ENCODE results near the gene MED8. TPM values are rescaled to one million over a fixed set of nuclear protein-coding genes. Genes with fewer than 3 reads are reported as not detected.

Gene MED8, protein sequence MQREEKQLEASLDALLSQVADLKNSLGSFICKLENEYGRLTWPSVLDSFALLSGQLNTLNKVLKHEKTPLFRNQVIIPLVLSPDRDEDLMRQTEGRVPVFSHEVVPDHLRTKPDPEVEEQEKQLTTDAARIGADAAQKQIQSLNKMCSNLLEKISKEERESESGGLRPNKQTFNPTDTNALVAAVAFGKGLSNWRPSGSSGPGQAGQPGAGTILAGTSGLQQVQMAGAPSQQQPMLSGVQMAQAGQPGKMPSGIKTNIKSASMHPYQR
- polyA plus RNA-seq (2011; rRNA removed): 50.8 and 52.0 TPM in 2 replicates
- 22.4 and 23.6 TPM in 2 replicates for polyA minus RNA-seq (2011; rRNA and poly(A)+ RNA removed)

DNA sequence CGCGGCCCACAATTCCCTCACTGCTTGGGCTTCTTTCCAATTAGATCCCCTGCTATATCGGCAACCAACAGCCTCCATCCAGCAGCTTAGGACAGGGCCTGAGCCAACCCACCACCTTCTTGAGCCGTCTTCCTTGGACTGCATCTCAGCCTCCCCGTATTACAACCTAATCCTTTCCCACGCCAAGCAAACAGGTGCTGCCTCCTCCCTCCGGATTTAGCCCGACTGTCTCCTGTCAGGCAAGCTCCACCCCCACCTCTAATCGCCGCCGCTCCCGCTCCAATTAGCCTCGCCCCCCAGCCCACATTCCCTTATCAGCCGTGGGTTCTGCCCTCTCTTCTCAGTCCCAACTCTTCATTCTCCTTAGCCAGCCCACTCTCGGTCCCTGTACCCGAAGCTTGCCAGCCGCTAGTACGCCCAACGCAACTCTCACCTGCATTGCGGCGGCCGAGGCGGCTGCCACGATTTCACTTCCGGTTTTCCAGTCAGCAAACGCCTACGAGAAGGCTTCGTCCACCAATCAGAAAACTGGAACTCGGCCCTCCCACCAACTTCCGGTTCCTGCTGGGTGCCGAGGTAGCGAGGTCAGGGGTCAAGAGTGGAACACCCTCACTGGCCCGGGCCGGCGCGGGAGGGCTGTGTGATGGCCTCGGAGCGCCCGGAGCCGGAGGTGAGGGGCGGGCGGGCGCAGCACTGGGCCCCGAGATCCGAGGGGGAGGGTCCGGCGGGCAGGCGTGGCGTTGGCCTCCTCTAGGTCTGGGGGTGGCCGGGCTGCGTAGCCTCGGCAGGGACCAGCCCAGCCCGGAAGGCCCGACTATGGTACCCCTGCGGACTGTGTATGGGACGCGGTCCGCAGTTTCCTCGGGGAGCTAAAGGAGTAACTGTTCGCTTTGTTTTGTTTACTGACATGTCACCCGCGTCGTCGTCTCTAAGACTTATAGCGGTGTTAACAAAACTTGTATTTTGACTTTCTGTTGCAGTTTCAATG is at the start of gene MED8, which contains the start of gene SZT2:
MED8 (minus strand) TSS at position 475 of the 988 bp plus-strand sequence; CDS start at position 439, 36 bp downstream.
SZT2 (plus strand) TSS at position 574 of the 988 bp plus-strand sequence; CDS start at position 644, 70 bp downstream.
- Histone ChIP-seq H3K4me3 (ENCODE audit: low read depth, low read length) (peak within 1 kb of the TSS; percentile 98), H3K27me3 (ENCODE audit: control insufficient read depth, insufficient read depth, low read length) (no peaks in the 10 kb centered on the region), H3K36me3 (ENCODE audit: control insufficient read depth, insufficient read depth, low read length) (peaks cover 21% of the 10 kb centered on the region)
- CTCF ChIA-PET: interaction anchor here (0.6 to 1.6 kb wide), 4 partner anchors 14 to 42 kb away, joined by 3 to 5 read pairs (median 4); no protein-coding TSS in a partner anchor
- TF ChIP-seq, protein P1, sequence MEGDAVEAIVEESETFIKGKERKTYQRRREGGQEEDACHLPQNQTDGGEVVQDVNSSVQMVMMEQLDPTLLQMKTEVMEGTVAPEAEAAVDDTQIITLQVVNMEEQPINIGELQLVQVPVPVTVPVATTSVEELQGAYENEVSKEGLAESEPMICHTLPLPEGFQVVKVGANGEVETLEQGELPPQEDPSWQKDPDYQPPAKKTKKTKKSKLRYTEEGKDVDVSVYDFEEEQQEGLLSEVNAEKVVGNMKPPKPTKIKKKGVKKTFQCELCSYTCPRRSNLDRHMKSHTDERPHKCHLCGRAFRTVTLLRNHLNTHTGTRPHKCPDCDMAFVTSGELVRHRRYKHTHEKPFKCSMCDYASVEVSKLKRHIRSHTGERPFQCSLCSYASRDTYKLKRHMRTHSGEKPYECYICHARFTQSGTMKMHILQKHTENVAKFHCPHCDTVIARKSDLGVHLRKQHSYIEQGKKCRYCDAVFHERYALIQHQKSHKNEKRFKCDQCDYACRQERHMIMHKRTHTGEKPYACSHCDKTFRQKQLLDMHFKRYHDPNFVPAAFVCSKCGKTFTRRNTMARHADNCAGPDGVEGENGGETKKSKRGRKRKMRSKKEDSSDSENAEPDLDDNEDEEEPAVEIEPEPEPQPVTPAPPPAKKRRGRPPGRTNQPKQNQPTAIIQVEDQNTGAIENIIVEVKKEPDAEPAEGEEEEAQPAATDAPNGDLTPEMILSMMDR (IDR thresholded peaks at IDR 0.05; ENCODE audit: insufficient read depth, low read depth, low read length): no peak
- POLR2A ChIA-PET: interaction anchor here (0.5 kb wide), 1 partner anchor 31 kb away, joined by 6 read pairs; the partner anchor contains the start of gene CDC20
- peak; percentile 56 for DNase-seq (ENCODE audit: low read depth)

DNA sequence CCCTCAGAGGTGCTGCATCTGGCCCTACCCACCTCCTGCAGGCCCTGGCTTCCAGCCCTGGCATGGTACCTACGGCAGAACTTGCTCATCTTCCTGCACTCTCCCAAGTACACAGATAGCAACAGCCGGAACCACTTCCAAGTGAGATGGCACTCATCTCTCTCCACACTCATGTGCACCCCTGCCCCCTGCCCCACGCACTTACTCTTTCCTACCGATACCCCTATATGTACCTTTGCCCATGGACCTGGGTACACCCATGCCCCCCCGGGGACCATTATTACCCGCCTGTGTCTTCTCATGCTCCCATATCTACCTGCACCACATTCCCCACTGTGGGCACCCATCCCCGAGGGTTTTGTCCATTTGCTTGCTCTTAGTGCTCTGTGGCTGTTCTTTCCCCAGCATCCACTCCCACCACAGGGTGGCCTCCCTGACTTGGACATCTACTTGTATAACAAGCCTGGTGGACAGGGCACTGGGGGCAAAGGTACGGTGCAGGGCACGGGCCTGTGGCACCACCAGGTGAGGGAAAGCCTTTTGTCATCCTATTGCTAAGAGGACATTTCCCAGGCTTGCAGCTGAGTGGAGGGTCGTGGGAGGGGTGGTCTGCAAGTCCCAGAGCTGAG is 49.5 kb upstream of the MED8 start:
- no peak overlapping the region for H3K4me3 ChIP-seq (ENCODE audit: low read depth, low read length)
- TF ChIP-seq, protein P1 (IDR thresholded peaks at IDR 0.05; ENCODE audit: insufficient read depth, low read depth, low read length): no peak
- peaks cover 41% of the 10 kb centered on the region for H3K36me3 ChIP-seq (ENCODE audit: control insufficient read depth, insufficient read depth, low read length)
- H3K27me3 ChIP-seq (ENCODE audit: control insufficient read depth, insufficient read depth, low read length): no peaks in the 10 kb centered on the region
- ChIA-PET POLR2A (no interaction called here), CTCF (interaction anchor here (0.6 to 1.4 kb wide), 4 partner anchors 8 to 1305 kb away, joined by 3 to 6 read pairs (median 4); no protein-coding TSS in a partner anchor)
- DNase-seq (ENCODE audit: low read depth): no peak

DNA sequence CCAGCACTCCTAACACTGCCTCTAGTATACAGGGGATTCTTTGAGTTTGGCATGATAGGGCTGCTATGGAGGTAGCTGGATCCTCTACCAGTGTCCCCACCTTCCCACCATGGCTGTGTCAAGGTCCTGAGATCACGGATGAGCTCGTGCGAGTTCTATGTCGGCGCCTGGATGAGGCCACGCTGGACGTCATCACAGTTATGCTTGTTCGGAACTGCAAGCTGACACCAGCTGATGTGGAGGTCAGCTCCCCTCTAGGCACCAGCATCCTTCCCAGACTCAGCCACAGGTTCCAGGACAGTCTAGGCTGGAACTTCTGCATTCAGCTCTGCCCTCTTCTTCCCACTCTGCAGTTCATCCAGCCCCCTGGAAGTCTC is 49.0 kb upstream of the MED8 start:
- TF ChIP-seq, protein P1 (IDR thresholded peaks at IDR 0.05; ENCODE audit: insufficient read depth, low read depth, low read length): no peak
- ChIA-PET POLR2A (no interaction called here), CTCF (interaction anchor here (1.0 to 1.4 kb wide), 2 partner anchors 9 to 211 kb away, joined by 3 to 6 read pairs; no protein-coding TSS in a partner anchor)
- H3K27me3 ChIP-seq (ENCODE audit: control insufficient read depth, insufficient read depth, low read length): no peaks in the 10 kb centered on the region
- H3K36me3 ChIP-seq (ENCODE audit: control insufficient read depth, insufficient read depth, low read length): peaks cover 46% of the 10 kb centered on the region
- DNase-seq (ENCODE audit: low read depth): no peak
- H3K4me3 ChIP-seq (ENCODE audit: low read depth, low read length): no peak overlapping the region

DNA sequence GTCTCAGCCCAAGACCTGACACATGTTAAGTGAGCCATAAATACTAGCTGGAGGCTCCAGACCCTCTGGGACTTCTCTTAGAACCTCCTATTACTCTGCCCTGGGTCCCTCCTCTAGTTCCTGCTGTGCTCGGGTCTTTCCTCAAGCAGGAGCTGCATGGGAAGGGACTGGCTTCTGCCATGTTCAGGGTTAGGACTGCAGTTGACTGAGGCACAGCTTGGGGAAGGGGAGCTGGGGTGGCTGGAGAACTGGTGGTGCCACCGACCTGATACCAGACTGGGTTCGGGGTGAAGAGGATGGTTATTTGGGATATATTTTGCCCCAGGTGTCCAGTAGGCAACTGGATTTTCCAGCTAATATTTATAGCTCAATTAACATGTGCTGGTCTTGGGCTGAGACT is 48.4 kb upstream of the MED8 start:
- TF ChIP-seq, protein P1 (IDR thresholded peaks at IDR 0.05; ENCODE audit: insufficient read depth, low read depth, low read length): no peak
- Histone ChIP-seq H3K36me3 (ENCODE audit: control insufficient read depth, insufficient read depth, low read length) (peaks cover 44% of the 10 kb centered on the region), H3K4me3 (ENCODE audit: low read depth, low read length) (no peak overlapping the region), H3K27me3 (ENCODE audit: control insufficient read depth, insufficient read depth, low read length) (no peaks in the 10 kb centered on the region)
- CTCF ChIA-PET: interaction anchor here (1.0 to 1.4 kb wide), 2 partner anchors 9 to 211 kb away, joined by 3 to 6 read pairs; no protein-coding TSS in a partner anchor
- DNase-seq (ENCODE audit: low read depth): no peak
- POLR2A ChIA-PET: no interaction called here
